Gastroesophageal sphincter (tissue), 3 donors: ENCODE results near the gene DES.

Experiments
- EP300 ChIP-seq: sonication (generic); formaldehyde crosslinking; IDR thresholded peaks from one replicate; pipeline ENCODE4 v1.6.1; 2017; ENCODE audit warnings: antibody characterized with exemption, mild to moderate bottlenecking
- TF ChIP-seq, protein P1 (sequence below), 4 experiments: fragments of 200-600 bp in 2 of 4; fragments of 450-650 bp in 2 of 4; sonication (generic) in 1 of 4; IDR thresholded peaks; one replicate each; pipeline ENCODE4 v1.5.1; 2017 to 2019; ENCODE audit warnings: antibody characterized with exemption in 4 of 4, mild to moderate bottlenecking in 2 of 4, moderate library complexity in 2 of 4

- TF ChIP-seq, protein P1, sequence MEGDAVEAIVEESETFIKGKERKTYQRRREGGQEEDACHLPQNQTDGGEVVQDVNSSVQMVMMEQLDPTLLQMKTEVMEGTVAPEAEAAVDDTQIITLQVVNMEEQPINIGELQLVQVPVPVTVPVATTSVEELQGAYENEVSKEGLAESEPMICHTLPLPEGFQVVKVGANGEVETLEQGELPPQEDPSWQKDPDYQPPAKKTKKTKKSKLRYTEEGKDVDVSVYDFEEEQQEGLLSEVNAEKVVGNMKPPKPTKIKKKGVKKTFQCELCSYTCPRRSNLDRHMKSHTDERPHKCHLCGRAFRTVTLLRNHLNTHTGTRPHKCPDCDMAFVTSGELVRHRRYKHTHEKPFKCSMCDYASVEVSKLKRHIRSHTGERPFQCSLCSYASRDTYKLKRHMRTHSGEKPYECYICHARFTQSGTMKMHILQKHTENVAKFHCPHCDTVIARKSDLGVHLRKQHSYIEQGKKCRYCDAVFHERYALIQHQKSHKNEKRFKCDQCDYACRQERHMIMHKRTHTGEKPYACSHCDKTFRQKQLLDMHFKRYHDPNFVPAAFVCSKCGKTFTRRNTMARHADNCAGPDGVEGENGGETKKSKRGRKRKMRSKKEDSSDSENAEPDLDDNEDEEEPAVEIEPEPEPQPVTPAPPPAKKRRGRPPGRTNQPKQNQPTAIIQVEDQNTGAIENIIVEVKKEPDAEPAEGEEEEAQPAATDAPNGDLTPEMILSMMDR (IDR thresholded peaks at IDR 0.05), result no peak
- TF ChIP-seq EP300, result no peak
Observed at GRCh38 chr2:219401606-219402005, 16.6 kb upstream of the DES start.
